ENCODE measurements around the gene ZNF407.

Gene ZNF407

DNA sequence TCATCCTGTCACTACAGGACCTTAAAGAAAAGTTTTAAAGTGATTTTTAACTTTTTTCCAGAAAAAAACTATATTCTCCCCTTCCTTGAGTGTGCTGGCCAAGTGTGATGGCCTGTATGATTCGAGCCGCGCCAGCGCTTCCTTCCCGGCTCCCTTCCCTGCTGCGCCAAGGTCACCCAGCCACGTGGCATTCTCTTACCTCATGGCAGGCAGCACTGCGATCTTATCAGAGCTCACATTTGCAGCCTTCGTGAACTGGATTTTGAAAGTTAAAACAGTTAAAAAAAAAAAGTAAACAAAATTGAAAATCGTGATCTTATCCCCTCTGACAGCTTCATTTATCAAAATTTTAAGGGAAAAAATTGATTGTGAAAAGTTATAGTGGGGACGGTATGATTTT, 331.4 kb downstream of the ZNF407 start:
- DNase-seq: no peak
- in situ Hi-C loops (cut with MboI; ENCODE audit: low pct_unique_long_range_greater_than_20kb, low sequenced_read_pairs): no loop called here

DNA sequence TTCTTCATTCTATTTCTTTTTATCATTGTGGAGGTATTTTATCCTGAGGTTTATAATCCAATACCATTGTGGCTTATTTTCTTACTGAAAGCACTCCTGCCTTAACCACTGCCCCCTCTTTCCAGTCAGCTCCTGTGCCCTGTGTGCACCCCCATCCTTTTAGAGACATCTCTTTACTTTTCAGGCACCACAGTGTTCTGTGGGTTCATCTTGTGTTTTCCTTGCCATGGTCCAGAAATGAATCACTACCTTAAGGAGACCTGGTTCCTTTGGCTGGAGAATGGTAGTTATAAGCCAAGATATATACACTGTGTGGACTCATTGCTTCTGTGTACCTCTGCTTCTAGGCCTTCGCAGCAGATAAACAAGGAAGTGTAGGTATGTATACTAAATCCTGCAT, 332.9 kb downstream of the ZNF407 start:
- in situ Hi-C loops (cut with MboI; ENCODE audit: low pct_unique_long_range_greater_than_20kb, low sequenced_read_pairs): no loop called here
- DNase-seq: no peak

DNA sequence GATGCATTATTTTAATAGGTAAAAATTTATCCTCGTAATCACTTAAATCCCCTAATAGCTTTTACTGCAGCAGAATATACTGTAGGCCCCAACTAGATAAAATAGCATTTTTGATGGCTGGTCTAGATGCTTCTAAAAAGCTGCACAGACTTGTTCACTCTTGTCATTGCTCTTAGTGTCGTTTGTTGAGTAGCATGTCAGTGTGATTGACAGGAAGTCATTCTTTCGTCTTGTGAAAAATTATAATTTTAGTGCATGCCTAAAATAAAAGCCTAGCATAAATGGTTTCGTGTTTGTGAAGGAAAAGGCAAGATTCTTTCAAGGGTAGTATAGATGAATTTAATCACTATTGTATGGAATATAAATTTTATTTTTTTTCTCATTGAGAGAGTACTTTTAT, 336.3 kb downstream of the ZNF407 start:
- DNase-seq: no peak
- in situ Hi-C loops (cut with MboI; ENCODE audit: low pct_unique_long_range_greater_than_20kb, low sequenced_read_pairs): no loop called here

DNA sequence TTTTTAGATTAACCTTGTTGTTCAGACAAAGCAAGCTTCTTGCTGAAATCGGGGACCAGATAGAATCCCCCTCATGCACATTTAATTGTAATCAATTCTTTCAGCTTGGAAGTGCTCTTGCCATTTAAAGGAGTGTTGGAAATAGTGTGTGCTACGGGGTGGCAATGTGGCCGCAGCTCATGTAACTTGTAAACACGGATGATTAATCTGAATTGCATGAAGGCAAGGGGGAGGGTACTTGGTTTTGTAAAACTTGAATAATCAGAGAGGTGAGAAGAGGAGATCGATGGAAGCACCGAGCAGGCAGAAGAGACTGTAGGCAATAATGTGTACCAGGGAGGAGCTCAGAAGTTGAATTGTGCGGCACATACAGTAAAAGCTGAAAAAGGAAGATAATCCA, 337.8 kb downstream of the ZNF407 start:
- in situ Hi-C loops (cut with MboI; ENCODE audit: low pct_unique_long_range_greater_than_20kb, low sequenced_read_pairs): no loop called here
- no peak for DNase-seq

DNA sequence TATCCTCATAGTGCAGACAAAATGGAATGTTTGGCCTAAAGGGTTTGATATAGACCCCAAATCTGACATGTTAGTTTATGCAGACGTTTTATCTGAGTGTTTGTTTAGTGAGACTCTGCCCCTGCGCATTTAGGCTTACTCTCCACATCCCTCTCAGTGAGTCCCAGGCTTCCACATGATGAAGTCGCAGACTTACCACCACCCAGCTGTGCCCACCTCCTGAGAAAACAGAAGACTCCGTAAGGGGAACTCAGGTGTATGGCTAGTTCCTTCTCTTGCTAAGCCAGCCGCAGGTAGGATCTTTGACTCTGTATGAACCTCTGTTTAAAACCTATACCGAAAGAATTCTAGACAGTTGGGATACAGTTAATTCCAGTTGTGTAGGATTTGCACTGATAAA, 338.7 kb downstream of the ZNF407 start:
- DNase-seq: no peak
- in situ Hi-C loops (cut with MboI; ENCODE audit: low pct_unique_long_range_greater_than_20kb, low sequenced_read_pairs): no loop called here

DNA sequence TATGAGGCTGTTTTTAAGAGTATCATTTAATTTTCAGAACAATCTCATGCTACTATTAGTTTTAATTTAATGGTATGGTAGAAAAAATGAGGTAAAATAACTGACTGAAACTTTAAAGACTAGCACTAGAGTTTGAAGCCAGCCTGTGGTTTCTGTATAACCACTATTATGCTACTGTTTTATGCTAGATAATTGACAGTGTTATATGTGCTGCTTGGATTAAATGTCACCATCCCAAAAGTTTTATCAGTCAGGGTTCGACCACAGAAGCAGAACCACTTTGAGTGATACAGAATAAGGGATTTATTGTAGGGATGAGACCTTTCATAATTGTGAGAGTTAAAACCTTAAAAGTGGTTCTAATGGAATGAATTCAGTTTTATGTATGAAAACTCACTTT, 339.6 kb downstream of the ZNF407 start:
- in situ Hi-C loops (cut with MboI; ENCODE audit: low pct_unique_long_range_greater_than_20kb, low sequenced_read_pairs): no loop called here
- DNase-seq: no peak

DNA sequence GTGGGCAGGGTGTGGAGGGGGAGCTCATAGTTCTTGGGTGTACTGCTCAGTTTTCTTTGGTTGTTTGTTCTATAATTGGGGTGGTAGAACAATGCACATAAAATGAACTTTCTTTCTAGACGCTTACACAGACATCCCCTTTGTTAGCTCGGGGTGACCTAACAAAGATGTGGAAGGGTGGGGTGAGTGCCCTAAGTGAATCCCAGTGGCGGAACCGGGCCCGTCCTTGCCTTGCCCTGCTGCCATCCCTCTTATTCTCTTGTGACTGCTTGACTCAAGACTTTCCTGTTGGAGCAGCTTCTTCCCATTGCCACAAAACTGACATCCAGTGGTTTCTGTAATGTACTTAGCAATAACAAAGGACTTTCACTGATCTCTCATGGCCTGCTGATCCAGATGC, 343.2 kb downstream of the ZNF407 start:
- no peak for DNase-seq
- in situ Hi-C loops (cut with MboI; ENCODE audit: low pct_unique_long_range_greater_than_20kb, low sequenced_read_pairs): no loop called here

DNA sequence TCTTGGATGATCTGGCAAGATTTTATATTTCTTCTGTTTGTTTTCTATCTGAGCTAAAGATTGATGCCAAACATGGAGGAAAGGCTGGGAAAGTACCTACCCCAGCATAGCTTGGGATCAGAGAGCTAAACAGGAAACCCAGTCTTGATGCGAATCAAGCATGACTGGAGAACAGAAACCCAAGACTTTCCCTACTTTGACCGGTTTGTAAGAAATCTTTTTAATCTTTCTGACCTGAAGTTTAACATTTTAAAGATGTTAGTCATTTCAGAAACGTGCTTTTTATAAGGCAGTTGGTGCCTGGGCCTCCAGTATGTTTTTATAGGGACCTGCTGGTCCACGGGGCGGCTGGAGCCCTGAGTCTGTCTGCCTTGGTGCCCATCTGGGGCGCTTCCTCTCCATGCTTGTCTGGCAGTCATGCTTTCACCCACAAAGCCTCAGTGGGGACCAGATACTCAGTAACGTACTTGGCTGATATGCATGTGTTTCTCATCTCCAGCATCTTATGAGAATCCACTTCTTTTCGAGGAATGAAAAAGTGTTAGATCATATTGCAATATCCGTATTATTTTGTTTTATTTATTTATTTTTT, 344.7 kb downstream of the ZNF407 start:
- no peak for DNase-seq
- in situ Hi-C loops (cut with MboI; ENCODE audit: low pct_unique_long_range_greater_than_20kb, low sequenced_read_pairs): no loop called here

DNA sequence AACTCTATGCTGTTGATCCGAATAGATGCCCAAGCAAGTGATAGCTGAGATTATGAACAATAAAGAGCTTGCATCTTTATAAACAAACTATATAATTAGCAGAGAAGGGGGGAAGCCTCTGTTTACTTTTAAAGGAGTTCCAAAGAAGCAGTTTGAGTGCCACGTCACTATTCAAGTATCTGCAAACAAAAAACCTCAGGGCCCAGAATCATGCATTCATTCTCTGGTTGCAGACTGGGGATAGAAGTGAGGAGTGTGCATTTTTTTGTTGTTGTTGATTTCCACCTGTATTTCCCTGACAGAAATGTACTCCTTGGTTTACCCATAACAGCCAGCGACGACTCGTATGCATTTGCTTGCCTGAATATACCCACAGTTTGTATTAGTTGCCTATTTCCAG, 347.0 kb downstream of the ZNF407 start:
- no peak for DNase-seq
- in situ Hi-C loops (cut with MboI; ENCODE audit: low pct_unique_long_range_greater_than_20kb, low sequenced_read_pairs): no loop called here

DNA sequence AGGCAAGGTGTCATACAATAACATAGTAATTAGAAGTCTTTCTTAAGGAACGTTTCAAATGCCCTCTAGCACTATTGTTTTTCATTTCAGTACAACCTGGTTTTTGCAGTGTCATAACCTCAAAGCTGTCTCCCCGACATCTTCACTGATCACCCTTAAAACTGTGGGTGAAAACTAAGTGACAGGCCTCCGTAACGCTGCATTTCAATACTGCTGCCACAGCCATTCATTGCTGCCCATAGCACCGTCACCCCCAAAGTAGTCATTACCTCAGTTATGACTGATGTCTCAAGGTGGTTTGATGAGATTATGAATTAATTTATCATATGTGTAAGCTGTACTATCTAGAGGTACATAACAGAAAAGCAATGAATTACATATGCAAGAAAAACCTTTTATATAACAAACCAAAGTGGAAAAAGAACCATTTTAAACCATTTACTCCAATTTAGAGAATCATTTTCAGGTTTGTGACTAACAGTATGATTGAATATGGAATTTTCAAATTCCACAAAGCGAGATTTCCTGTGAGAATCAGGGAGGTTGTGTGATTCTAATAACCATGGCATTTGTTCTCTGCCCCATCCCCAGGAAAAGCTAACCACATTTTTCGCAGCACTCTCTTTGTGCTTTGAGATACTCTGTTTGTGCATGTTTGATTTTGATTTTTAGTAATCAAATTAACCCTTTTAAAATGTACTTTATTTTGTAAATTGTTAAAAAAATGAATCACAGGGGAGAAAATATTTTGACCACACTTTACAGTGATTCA, 348.3 kb downstream of the ZNF407 start:
- in situ Hi-C loops (cut with MboI; ENCODE audit: low pct_unique_long_range_greater_than_20kb, low sequenced_read_pairs): no loop called here
- DNase-seq: no peak

DNA sequence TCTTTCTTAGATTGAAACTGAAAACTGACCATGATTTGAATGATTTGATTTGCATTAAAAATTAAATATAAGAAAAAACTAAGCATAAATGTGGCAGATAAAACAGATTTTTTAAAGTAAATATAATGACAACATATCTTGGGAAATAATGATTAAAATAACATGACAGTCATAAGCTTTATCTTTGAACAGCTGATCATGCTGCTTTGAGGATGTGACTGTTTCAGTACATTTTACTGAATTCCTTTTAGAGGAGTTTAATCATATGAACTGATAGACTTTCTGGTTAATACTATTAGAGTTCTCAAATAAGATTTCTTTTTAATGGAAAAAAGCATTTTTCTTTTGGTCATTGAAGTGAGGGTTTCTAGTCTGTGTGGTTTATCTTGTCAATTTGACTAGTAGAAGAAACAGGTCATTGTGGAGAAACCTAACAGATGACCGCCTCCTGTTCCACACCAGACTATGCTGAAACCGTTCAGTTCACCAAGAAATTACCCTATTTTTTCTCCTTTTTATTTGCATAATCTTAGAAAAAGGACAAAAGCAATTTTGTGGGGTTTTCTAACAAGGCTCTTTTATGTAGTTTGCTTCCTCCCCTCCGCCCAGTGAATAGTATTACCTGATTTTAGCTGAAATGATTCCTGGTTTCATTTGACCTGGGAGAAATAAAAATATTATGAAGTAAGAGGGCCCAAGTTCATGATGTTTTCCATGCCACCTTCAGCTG, 349.1 kb downstream of the ZNF407 start:
- in situ Hi-C loops (cut with MboI; ENCODE audit: low pct_unique_long_range_greater_than_20kb, low sequenced_read_pairs): no loop called here
- DNase-seq: no peak

DNA sequence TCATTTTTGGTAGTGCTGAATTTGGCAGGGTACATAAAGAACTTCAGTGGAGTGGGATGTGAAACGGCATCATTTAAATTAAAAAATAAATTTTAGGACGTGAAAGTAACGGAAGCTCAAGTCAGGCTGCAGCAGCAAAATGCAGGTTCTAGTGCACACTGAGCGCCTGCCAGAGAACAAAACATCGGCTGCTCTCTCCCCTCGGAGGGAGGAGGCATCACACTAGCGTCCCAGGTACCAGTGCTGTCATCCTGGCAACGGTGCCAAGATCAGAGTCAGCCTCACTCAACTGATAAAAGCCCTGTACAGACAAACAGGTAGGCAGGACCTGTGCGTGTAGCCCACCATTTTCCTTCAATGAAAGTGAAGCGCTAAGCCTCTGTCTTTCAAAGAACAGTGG, 349.7 kb downstream of the ZNF407 start:
- in situ Hi-C loops (cut with MboI; ENCODE audit: low pct_unique_long_range_greater_than_20kb, low sequenced_read_pairs): no loop called here
- DNase-seq: no peak

DNA sequence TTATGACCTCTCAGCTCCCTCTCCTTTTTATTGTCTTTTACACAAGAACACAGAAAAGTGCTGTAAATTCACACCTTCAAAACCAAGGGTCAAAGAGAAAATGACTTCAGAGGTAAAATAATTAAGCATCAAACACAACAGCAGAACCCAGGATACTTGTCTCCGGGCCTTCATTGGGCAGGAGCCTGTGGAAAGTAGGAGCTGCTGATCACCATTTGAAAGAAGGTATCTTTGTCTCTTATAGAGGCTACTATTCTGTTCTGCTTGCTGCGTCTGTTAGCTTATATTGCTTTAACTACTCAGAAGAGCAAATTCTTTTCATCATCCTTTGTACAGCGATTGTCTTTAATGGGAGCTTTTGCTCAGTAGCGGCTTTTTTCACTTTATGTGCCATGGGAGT, 350.2 kb downstream of the ZNF407 start:
- in situ Hi-C loops (cut with MboI; ENCODE audit: low pct_unique_long_range_greater_than_20kb, low sequenced_read_pairs): no loop called here
- DNase-seq: no peak

DNA sequence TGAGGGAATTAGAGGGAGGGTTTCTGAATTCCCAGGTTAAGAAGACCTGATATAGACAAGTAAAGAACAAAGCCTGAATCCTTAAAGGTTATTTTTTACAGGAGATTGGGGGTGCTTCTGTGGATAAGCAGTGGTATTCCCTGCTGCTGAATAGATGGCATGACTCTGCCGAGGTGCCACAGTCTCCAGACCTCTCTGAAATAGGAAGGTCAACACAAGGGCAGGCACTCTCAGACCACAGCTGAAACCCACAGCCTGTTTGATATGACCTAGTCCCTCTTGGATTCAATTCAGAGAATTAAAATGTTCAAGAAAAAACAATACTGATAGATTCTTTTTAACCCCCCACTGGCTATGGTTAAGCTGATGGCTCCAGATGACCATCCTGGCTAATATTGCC, 351.9 kb downstream of the ZNF407 start:
- DNase-seq: no peak
- in situ Hi-C loops (cut with MboI; ENCODE audit: low pct_unique_long_range_greater_than_20kb, low sequenced_read_pairs): no loop called here

DNA sequence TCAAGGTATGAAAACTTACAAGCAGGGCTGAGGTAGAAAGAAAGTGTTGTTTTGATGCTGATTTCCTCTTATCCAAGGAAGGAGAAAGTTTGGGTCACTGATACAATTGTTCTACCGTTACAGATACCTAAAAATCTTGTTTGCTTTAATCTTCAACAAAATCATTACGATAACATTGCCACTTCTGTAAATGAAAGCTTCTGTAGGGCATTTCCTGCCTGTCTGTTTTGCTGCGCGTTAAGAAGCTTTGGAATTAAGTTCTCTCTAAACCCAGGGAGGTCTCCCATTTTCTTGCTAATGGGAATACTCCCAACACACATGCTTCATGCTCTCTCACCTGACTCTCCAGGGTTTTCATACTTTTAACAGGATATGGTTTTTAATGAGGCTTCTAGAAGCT, 352.8 kb downstream of the ZNF407 start:
- no peak for DNase-seq
- in situ Hi-C loops (cut with MboI; ENCODE audit: low pct_unique_long_range_greater_than_20kb, low sequenced_read_pairs): no loop called here

DNA sequence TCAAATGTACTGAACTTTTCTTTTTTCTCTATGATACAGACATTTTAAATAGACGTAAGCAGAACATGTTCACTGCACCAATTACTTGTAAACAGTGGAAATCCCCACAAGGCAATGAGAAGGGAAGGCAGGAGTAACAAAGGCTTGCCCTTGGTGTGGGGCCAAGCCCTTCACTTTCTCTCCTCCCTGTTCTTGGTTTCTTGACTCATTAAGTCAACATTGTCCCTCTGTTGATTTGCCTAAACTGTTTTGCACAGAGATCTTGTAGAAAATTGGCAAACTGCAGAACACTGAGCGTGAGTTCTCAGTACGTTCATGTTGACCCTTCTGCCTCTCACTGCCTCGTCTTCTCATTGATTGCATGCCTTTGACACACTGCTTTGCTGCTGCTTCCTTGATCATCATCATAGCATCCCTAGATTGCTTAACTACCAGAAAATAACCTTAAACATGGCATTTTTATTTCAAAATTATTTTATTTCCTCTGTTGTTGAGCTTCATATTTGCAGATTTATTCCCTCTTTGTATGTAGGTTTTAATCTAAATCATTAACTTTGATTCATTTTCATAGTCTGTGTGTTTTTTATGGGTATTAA, 353.6 kb downstream of the ZNF407 start:
- in situ Hi-C loops (cut with MboI; ENCODE audit: low pct_unique_long_range_greater_than_20kb, low sequenced_read_pairs): no loop called here
- DNase-seq: no peak

DNA sequence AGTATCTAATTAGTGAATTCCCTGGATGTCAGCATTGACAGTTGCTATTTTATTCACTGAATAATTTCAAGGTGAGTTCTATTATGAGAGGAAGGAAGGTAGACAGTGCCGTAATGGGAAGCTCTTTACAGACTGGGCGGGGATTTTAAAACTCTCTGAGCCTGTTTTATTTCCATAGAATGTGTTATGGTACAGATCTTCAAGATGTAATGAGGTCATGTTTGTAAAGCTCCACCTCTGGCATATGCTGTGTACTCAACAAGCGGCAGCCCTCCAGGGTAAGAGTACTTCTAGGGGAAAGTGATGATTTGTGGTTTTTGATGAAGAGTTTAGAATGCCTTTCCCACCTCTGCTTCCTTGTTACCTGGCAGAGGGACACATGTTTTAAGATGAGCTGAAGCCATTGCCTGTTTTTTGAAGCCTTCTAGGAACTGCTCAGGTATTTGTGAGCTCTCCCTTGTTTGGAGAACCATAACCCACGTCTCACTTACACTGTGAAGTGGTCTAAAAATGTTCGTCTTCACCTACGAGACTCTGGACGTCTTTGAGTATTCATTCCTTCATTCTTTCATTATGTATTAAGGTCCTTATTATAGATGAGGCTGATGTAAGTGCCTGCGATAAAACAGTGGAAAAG, 360.0 kb downstream of the ZNF407 start:
- no peak for DNase-seq
- in situ Hi-C loops (cut with MboI; ENCODE audit: low pct_unique_long_range_greater_than_20kb, low sequenced_read_pairs): no loop called here

DNA sequence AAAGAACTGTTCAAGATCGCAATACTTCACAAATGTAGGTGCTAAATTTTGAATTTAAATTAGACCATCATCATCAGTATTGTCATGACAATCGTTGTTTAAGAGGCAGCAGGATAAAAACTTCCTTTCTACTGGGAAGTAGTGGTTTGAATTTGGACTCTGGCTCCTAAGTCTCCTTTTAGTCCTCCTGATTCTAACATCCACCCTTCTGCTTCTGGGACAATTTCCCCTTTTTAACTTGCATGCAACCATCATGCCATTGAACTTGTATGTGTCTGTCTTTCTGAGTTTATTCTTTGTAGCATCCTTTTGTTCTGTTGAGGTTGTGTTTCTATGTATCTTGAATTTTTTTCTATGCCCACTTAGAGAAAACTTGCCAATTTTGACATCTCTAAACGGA, 361.5 kb downstream of the ZNF407 start:
- no peak for DNase-seq
- in situ Hi-C loops (cut with MboI; ENCODE audit: low pct_unique_long_range_greater_than_20kb, low sequenced_read_pairs): no loop called here

DNA sequence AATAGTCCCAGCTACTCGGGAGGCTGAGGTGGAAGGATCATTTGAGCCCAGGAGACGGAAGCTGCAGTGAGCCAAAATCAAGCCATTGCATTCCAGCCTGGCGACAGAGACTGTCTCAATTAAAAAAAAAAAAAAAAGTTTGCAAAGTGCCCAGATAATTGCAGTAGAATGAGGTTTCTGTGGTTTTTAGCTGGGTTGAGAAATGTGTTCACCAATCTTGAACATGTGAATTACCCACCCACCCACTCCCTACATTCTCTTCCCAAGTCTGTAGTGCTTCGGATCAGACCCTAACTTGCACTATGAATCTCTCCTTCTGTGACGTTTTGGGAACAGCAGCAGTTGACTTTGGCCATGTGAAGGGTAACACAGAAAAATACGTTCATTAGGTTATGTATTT, 363.9 kb downstream of the ZNF407 start:
- no peak for DNase-seq
- in situ Hi-C loops (cut with MboI; ENCODE audit: low pct_unique_long_range_greater_than_20kb, low sequenced_read_pairs): no loop called here
